HUDEP-2 (cell line): ENCODE results near the gene CMC1.
"Not testable (repeated sequence)": the region's sequence is repeated elsewhere in the genome, so short reads cannot be mapped to it uniquely, and the experiment has no call there.

Experiments
- DNase-seq, 76 experiments: peaks; one replicate each; lab custom pipeline; 2025; ENCODE audit not compliant: unreplicated experiment in 76 of 76; lab: John Stamatoyannopoulos, UW

CMC1 gene

GRCh38 chr3:28243424-28244106 lies 2.1 kb downstream of the CMC1 start:
- peak in 6 of 76 experiments; percentile 1 to 14 (median 9) for DNase-seq

DNA sequence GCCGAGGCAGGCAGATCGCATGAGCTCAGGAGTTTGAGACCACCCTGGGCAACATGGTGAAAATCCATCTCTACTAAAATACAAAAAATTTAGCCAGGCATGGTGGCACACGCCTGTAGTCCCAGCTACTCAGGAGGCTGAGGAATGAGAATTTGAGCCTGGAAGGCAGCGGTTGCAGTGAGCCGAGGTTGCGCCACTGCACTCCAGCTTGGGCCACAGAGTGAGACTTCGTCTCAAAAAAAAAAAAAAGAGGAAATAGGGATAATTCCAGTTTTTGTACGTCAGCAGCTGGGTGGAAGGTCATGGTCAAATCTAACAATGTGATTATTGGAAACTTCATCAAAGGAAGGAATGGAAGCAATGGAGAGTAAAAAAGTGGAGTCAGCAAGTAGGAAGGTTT lies 3.1 kb downstream of the CMC1 start:
- no peak for DNase-seq

- no peak for DNase-seq
Measured at GRCh38 chr3:28247286-28247685, 5.9 kb downstream of the CMC1 start.

DNA sequence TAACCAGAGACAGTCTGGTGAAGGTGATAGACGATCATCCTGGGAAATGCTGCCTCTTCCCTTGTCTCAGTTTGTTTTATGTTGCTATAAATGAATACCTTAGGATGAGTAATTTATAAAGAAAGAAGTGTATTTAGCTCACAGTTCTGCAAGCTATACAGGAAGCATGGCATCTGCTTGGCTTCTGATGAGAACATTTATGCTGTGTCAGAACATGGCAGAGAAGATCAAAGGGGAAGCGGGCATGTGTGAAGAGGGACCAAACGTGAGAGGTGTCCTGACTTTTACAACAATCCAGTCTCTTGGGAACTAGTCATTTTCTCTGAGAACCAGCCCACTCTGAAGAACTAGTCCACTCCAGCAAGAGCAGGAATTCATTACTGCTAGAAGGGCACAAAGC lies 9.6 kb downstream of the CMC1 start:
- no peak for DNase-seq

DNA sequence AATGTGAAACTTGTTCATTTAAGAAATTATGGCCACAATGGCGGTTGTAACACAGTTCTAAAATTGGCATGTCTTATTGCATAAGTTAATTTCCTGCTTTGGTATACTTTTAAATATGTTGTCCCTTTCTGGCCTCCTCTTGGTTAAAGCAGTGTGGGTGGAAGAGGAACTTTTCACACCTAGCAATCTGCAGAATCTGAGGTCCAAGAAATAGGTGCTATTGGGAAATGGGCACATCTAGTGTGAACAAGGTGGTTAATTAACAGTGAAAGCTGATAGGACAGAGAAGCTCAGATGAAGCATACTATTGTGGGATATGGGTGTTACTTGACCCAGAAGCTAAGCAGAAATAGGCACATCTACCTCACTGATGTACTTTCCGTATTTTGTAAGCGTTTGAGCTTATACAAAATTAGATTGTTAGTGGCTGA lies 10.6 kb downstream of the CMC1 start:
- DNase-seq, result no peak

- no peak for DNase-seq
Measured at GRCh38 chr3:28253040-28253715, 11.8 kb downstream of the CMC1 start.

DNA sequence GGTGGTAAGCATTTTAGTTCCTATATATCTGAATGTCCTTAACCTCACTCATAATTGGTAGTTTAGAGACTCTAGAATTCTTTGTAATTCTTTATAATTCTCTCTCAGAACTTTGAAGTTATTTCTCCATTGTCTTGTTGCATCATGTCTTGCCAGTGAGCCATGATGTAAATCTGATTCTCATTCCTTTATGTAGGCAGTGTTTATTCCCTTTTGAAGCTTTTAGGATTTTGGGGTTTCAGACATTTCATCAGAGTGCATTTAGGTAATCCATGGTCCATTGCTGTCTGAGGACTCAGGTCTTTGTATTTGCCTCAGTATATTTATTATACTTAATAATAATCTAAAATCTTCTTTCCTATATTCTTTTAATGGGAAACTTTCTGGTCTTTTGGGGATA lies 20.6 kb downstream of the CMC1 start:
- no peak for DNase-seq

DNA sequence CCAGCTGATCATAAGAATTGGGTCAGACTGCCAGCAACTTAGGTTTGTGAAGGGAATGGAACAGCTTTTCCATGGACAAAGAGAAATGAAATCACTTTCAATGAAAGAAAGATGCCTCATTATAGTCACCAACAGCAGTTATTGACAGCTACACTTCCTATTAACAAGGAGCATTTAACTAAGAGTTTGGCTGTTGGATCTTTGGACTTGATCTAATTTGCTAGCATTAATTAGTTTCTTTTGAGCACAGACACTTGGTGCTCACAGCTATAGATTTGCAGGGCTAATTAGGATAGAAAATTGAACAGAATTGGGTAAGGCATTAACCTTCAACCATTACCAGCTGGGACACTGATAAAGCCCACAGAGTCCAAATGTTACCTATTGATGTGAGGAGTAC lies 24.2 kb downstream of the CMC1 start:
- DNase-seq, result no peak

DNA sequence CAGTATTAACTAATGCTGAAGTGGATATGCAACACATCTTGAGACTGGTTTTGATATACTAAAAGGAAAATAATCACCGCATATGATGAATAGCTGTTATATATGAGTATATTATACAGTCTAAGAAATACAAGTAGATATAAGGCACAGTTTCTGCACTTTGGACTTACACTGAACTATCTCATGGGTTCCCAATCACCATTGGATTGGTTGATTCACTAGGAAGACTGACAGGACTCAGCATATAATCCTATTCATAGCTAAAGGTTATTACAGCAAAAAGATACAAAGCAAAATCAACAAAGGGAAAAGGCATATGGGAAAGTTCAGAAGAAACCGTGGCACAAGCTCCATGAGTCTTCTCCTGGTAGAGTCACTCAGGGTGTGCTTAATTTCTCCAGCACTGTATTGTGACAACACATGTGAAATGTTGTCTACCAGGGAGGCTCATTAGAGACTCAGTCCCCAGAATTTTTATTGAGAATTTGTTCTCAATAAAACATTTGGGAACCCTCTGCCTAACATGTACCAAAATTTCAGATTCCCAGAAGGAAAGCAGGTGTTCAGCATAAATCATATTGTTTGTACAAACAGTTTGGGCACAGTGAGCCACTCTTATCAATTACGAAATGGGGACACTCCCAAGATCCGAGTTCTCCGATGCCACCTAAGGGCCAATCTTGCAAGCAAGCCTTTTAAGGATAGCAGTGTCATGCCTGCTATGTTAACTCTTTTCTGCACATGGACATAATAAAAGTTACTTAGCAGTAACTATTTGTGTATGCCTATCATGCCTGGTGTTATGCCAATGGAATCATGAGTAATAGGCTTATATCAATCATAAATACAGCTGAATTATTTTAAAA lies 26.8 kb downstream of the CMC1 start:
- DNase-seq, result peak in 7 of 76 experiments; percentile 2 to 36 (median 18)

GRCh38 chr3:28268989-28269388 lies 27.6 kb downstream of the CMC1 start:
- DNase-seq, result no peak

DNA sequence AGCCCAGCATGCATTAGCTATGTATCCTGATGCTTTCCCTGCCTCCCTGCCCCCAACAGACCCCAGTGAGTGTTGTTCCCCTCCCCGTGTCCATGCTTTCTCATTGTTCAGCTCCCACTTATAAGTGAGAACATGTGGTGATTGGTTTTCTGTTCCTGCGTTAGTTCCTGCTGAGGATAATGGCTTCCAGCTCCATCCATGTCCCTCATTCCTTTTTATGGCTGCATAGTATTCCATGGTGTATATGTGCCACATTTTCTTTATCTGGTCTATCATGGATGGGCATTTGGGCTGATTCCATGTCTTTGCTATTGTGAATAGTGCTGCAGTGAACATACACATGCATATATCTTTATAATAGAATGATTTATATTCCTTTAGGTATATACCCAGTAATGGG lies 28.5 kb downstream of the CMC1 start:
- not testable (repeated sequence) for DNase-seq

DNA sequence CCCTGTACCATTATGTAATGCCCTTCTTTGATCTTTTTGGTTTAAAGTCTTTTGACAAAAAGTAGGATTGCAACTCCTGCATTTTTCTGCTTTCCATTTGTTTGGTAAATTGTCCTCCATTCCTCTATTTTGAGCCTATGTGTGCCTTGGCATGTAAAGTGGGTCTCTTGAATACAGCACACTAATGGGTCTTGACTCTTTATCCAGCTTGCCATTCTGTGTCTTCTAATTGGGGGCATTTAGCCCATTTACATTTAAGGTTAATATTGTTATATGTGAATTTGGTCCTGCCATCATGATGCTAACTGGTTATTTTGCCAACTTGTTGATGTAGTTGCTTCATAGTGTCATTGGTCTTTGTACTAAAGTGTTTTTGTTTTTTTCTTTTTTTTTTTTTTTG lies 32.4 kb downstream of the CMC1 start:
- DNase-seq, result no peak

DNA sequence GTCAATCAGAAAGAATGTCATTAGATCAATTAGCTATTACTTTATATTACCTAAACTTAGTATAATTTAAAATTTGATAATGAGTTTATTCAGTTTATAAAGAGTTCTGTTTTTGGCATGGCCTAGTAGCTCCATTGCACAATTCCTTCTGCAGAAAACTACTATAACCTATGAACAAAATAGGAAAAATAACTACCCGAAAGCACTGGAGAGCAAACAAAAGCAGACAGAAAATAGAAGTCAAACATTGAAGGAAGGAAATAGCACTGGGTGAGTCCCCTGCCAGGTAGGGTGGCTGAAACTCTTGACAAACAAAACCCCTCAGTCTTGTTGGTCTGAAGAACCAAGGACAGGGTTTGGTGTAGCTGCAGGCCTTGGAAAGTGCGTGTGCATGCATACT lies 37.5 kb downstream of the CMC1 start:
- no peak for DNase-seq

DNA sequence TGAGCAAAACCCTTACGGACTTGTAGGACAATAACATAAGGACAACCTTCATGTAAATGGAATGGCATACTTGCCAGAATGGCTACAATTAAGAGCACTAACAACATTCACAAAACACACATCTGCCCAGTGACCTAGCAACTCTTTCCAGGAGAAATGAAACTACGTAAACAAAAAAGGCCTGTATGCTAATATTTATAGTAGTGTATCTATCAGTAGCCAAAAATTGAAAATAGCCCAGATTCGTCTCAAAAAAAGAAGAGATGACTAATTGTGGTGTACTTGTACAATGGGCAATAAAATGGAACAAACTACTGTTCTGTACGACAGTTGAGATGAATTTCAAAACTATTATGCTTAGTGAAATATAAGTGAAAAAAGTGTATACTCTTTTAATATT lies 38.4 kb downstream of the CMC1 start:
- DNase-seq, result no peak

GRCh38 chr3:28280781-28281180 lies 39.4 kb downstream of the CMC1 start:
- no peak for DNase-seq

DNA sequence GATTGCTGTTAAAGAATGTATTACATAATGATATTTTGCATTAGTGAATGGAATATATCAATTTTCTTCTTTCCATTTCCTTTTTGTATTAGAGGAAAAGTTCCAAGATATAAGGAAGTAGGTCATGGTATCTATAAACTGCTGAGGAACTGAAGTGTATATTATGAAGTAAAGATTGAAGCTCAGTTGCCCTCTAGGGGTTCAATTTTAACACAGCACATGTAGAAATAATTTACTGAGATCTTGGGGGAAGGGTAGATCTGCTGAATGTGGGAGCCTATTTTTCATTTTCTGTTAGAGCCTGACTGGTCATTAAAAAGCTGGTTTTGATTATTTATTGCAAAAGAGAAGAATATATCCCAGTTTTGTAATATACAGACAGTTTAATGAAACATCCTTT lies 45.2 kb downstream of the CMC1 start:
- DNase-seq, result peak in 11 of 76 experiments; percentile 1 to 38 (median 6)

- no peak for DNase-seq
Measured at GRCh38 chr3:28287046-28287445, 45.6 kb downstream of the CMC1 start.

DNA sequence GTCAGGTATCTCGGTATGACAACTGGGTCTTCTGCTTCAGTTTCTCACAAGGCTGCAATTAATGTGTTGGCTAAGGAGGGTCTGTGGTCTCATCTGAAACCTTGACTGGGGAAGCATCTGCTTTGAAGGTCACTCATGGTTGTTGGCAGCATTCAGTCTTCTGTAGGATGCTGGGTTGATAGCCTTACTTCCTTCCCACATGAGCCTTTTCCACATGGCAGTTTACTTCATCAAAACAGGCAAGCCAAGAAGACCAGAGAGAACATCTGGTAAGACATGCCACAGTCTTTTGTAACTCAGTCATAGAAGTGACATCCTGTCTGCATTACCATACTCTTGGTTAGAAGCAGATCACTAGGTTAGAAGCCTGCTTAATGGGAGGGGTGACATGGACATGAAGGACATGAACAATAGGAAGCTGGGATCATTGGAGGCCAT lies 49.5 kb downstream of the CMC1 start:
- DNase-seq, result no peak

- DNase-seq, result no peak
Measured at GRCh38 chr3:28291577-28291976, 50.2 kb downstream of the CMC1 start.

DNA sequence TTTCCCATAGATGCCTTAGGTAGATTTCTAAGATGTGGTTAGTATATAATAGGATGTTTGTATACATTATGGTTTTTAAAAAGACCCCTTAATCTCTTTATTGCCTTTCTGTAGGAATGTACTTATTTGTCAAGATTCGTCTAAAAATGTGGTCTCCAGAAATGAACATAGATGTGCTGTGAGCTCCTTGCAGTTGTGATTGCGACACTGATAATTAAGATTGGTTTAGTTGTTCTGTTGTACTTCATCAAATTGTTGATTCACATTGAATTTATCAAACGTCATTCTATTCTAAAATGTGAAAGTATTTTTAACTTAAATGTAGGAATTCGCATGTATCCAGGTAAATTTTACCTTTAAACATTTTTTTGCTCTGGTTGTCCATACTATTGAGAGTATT lies 51.2 kb downstream of the CMC1 start:
- DNase-seq, result no peak

GRCh38 chr3:28294667-28295413 lies 53.4 kb downstream of the CMC1 start:
- DNase-seq, result no peak
